Measurements from ENCODE around the gene UGT1A9.

UGT1A9 gene

GRCh38 chr2:233758849-233759248 is 87.2 kb downstream of the UGT1A9 start:
- H3K4me3 ChIP-seq (replicated peaks; ENCODE audit: insufficient read depth, low read length): no peak overlapping the region
- TF ChIP-seq SPI1 (IDR thresholded peaks at IDR 0.05; ENCODE audit: borderline replicate concordance, low read depth): no peak
- TF ChIP-seq CTCF (IDR thresholded peaks at IDR 0.05; ENCODE audit: insufficient read depth, low read length): no peak
- TF ChIP-seq POLR2AphosphoS5 (IDR thresholded peaks at IDR 0.05; ENCODE audit: low read depth): no peak
- no peak for TF ChIP-seq REST (IDR thresholded peaks at IDR 0.05; ENCODE audit: insufficient replicate concordance, low read depth)
- no peak for TF ChIP-seq GABPA (IDR thresholded peaks at IDR 0.05; ENCODE audit: low read depth)
- no peaks in the 10 kb centered on the region for H3K27me3 ChIP-seq (ENCODE audit: insufficient read depth, poor library complexity, severe bottlenecking)
- no peak for DNase-seq (ENCODE audit: low read depth in 1 of 2, low spot score in 1 of 2)
- no peak overlapping the region for H3K27ac ChIP-seq (replicated peaks)

GRCh38 chr2:233760043-233760442 is 88.3 kb downstream of the UGT1A9 start, which contains the start of gene UGT1A1:
UGT1A1 (plus strand) TSS chr2:233760270; CDS start chr2:233760288, 18 bp downstream.
- no peak within 1 kb of the TSS for H3K27ac ChIP-seq (replicated peaks)
- no peak within 1 kb of the TSS for H3K4me3 ChIP-seq (replicated peaks; ENCODE audit: insufficient read depth, low read length)
- TF ChIP-seq REST (IDR thresholded peaks at IDR 0.05; ENCODE audit: insufficient replicate concordance, low read depth) (no peak), POLR2AphosphoS5 (IDR thresholded peaks at IDR 0.05; ENCODE audit: low read depth) (no peak), CTCF (IDR thresholded peaks at IDR 0.05; ENCODE audit: insufficient read depth, low read length) (no peak), SPI1 (IDR thresholded peaks at IDR 0.05; ENCODE audit: borderline replicate concordance, low read depth) (no peak), GABPA (IDR thresholded peaks at IDR 0.05; ENCODE audit: low read depth) (no peak)
- no peaks in the 10 kb centered on the region for H3K27me3 ChIP-seq (ENCODE audit: insufficient read depth, poor library complexity, severe bottlenecking)
- no peak for DNase-seq (ENCODE audit: low read depth in 1 of 2, low spot score in 1 of 2)

GRCh38 chr2:233761040-233761769 is 89.5 kb downstream of the UGT1A9 start:
- TF ChIP-seq POLR2AphosphoS5 (IDR thresholded peaks at IDR 0.05; ENCODE audit: low read depth) (no peak), SPI1 (IDR thresholded peaks at IDR 0.05; ENCODE audit: borderline replicate concordance, low read depth) (no peak), GABPA (IDR thresholded peaks at IDR 0.05; ENCODE audit: low read depth) (no peak), CTCF (IDR thresholded peaks at IDR 0.05; ENCODE audit: insufficient read depth, low read length) (no peak), REST (IDR thresholded peaks at IDR 0.05; ENCODE audit: insufficient replicate concordance, low read depth) (no peak)
- Histone ChIP-seq H3K4me3 (replicated peaks; ENCODE audit: insufficient read depth, low read length) (no peak overlapping the region), H3K27ac (replicated peaks) (no peak overlapping the region), H3K27me3 (ENCODE audit: insufficient read depth, poor library complexity, severe bottlenecking) (no peaks in the 10 kb centered on the region)
- DNase-seq (ENCODE audit: low read depth in 1 of 2, low spot score in 1 of 2): no peak
